H1 (cell line): ENCODE data around the gene POM121L2. TPM values are rescaled to one million over a fixed set of nuclear protein-coding genes. Genes with fewer than 3 reads are reported as not detected.

Experiments
- CTCF ChIA-PET: fragments of 300-600 bp; sonication (Branson Sonifier 250); formaldehyde crosslinking; loops from one replicate; lab custom pipeline; 2021; ENCODE audit not compliant: partially characterized antibody; lab: Charles Lee
- POLR2A ChIA-PET: fragments of 300-600 bp; sonication (Branson Sonifier 250); formaldehyde crosslinking; loops from one replicate; lab custom pipeline; 2021; ENCODE audit warnings: inconsistent platforms; ENCODE audit not compliant: partially characterized antibody; lab: Charles Lee
- DNase-seq, 2 experiments: peaks; one replicate each; pipeline versions ENCODE4 v3.0.0 to v3.0.0-alpha.2; 2010 to 2022; ENCODE audit warnings: low spot score in 2 of 2, low read depth in 1 of 2, mixed read lengths in 1 of 2
- FAIRE-seq: peaks from 2 replicates; lab custom pipeline; 2011; peaks lifted over from hg19 to GRCh38; lab: Jason Lieb, UNC
- H2AFZ ChIP-seq: 2 replicates; pipeline ENCODE4 v1.8.1; 2012; ENCODE audit warnings: low read length, inconsistent platforms
- H2AK5ac ChIP-seq: 2 replicates; pipeline ENCODE4 v1.6.1; 2013; ENCODE audit warnings: low read depth, low read length
- H2BK120ac ChIP-seq: replicated peaks from 2 replicates; pipeline ENCODE3; 2013; ENCODE audit warnings: low read depth, low read length, inconsistent platforms
- H2BK12ac ChIP-seq: 2 replicates; pipeline ENCODE4 v1.6.1; 2013; ENCODE audit warnings: low read depth, low read length
- H2BK15ac ChIP-seq: 2 replicates; pipeline ENCODE4 v1.6.1; 2013; ENCODE audit warnings: low read length
- H2BK20ac ChIP-seq: 2 replicates; pipeline ENCODE4 v1.6.1; 2013; ENCODE audit warnings: low read length
- H2BK5ac ChIP-seq: 2 replicates; pipeline ENCODE4 v1.6.1; 2013; ENCODE audit warnings: low read depth, low read length
- H3K14ac ChIP-seq: 2 replicates; pipeline ENCODE4 v1.6.1; 2013; ENCODE audit warnings: inconsistent platforms; ENCODE audit not compliant: insufficient read length
- H3K18ac ChIP-seq: 2 replicates; pipeline ENCODE4 v1.6.1; 2013; ENCODE audit warnings: low read length; ENCODE audit errors: extremely low read depth
- H3K23ac ChIP-seq: 2 replicates; pipeline ENCODE4 v1.6.1; 2013; ENCODE audit warnings: inconsistent platforms; ENCODE audit not compliant: insufficient read length
- H3K23me2 ChIP-seq: 2 replicates; pipeline ENCODE4 v1.6.1; 2013; ENCODE audit warnings: low read depth, low read length
- H3K27ac ChIP-seq: 2 replicates; pipeline ENCODE4 v1.6.1; 2011; ENCODE audit warnings: low read depth, low read length, inconsistent platforms
- H3K27me3 ChIP-seq, 4 experiments: replicated peaks in 1 of 4; 1 replicate in 1 of 4; 2 replicates in 3 of 4; pipeline versions ENCODE4 v1.6.1 to v1.8.1; 2011 to 2013; ENCODE audit warnings: low read length in 3 of 4, mild to moderate bottlenecking in 3 of 4, inconsistent platforms in 2 of 4, mixed read lengths in 2 of 4, moderate library complexity in 1 of 4; ENCODE audit not compliant: control insufficient read depth in 3 of 4, insufficient read depth in 3 of 4; ENCODE audit errors: extremely low read depth in 1 of 4
- H3K36me3 ChIP-seq, 4 experiments: 2 replicates each; pipeline versions ENCODE4 v1.6.1 to v1.8.1; 2011 to 2013; ENCODE audit warnings: mild to moderate bottlenecking in 4 of 4, low read length in 3 of 4, moderate library complexity in 2 of 4, control low read depth in 1 of 4, inconsistent platforms in 1 of 4; ENCODE audit not compliant: insufficient read depth in 4 of 4, control insufficient read depth in 2 of 4
- H3K4ac ChIP-seq: replicated peaks from 2 replicates; pipeline ENCODE3; 2013; ENCODE audit warnings: low read length, low read depth, mixed read lengths, inconsistent platforms; ENCODE audit not compliant: insufficient read length
- H3K4me1 ChIP-seq, 4 experiments: replicated peaks in 1 of 4; 1 replicate in 1 of 4; 2 replicates in 3 of 4; pipeline versions ENCODE4 v1.6.1 to v1.8.1; 2011 to 2013; ENCODE audit warnings: low read length in 3 of 4, inconsistent platforms in 2 of 4, mixed read lengths in 1 of 4; ENCODE audit not compliant: insufficient read depth in 4 of 4, control insufficient read depth in 3 of 4
- H3K4me2 ChIP-seq, 2 experiments: 2 replicates each; pipeline versions ENCODE4 v1.6.1 to v1.8.1; 2011 to 2013; ENCODE audit warnings: low read depth in 2 of 2, low read length in 2 of 2, control low read depth in 1 of 2, inconsistent platforms in 1 of 2, mild to moderate bottlenecking in 1 of 2; ENCODE audit not compliant: insufficient read depth in 1 of 2
- H3K4me3 ChIP-seq, 4 experiments: fragments of 200-600, 300-600 bp in 1 of 4; sonication (generic), shearing (Covaris generic), sonication (Bioruptor Twin) in 1 of 4; 2 replicates each; pipeline versions ENCODE4 v1.5.1 to v1.8.1; 2011 to 2016; ENCODE audit warnings: low read length in 4 of 4, low read depth in 3 of 4, control low read depth in 2 of 4, inconsistent platforms in 2 of 4, mild to moderate bottlenecking in 2 of 4, mixed read lengths in 1 of 4, moderate library complexity in 1 of 4; ENCODE audit not compliant: insufficient read depth in 2 of 4; ENCODE audit errors: extremely low read depth in 1 of 4
- H3K56ac ChIP-seq: replicated peaks from 2 replicates; pipeline ENCODE3; 2013; ENCODE audit warnings: low read depth, mild to moderate bottlenecking, mixed read lengths, low read length, inconsistent platforms; ENCODE audit not compliant: insufficient read length
- H3K79me1 ChIP-seq: 2 replicates; pipeline ENCODE4 v1.6.1; 2013; ENCODE audit warnings: low read depth, low read length, control low read depth
- H3K79me2 ChIP-seq, 2 experiments: 2 replicates each; pipeline versions ENCODE4 v1.6.1 to v1.8.1; 2012 to 2013; ENCODE audit warnings: low read length in 2 of 2, mild to moderate bottlenecking in 2 of 2, inconsistent platforms in 1 of 2; ENCODE audit not compliant: insufficient read depth in 2 of 2, control insufficient read depth in 1 of 2
- H3K9ac ChIP-seq, 4 experiments: replicated peaks in 1 of 4; 1 replicate in 1 of 4; 2 replicates in 3 of 4; pipeline versions ENCODE4 v1.6.1 to v1.8.1; 2011 to 2013; ENCODE audit warnings: low read depth in 3 of 4, low read length in 3 of 4, control low read depth in 2 of 4, mild to moderate bottlenecking in 2 of 4, moderate library complexity in 2 of 4, inconsistent platforms in 1 of 4; ENCODE audit errors: extremely low read depth in 1 of 4
- H3K9me3 ChIP-seq, 2 experiments: 2 replicates each; pipeline versions ENCODE4 v1.6.1 to v1.8.1; 2012 to 2013; ENCODE audit warnings: mild to moderate bottlenecking in 2 of 2, moderate library complexity in 2 of 2, control low read depth in 1 of 2, inconsistent platforms in 1 of 2, low read depth in 1 of 2, low read length in 1 of 2, mixed read lengths in 1 of 2; ENCODE audit not compliant: insufficient read depth in 2 of 2
- H4K20me1 ChIP-seq, 2 experiments: replicated peaks in 1 of 2; 2 replicates each; pipeline versions ENCODE3 to v1.8.1; 2011 to 2013; ENCODE audit warnings: inconsistent platforms in 2 of 2, low read length in 2 of 2, mild to moderate bottlenecking in 1 of 2; ENCODE audit not compliant: insufficient read depth in 2 of 2, control insufficient read depth in 1 of 2
- H4K5ac ChIP-seq: 2 replicates; pipeline ENCODE4 v1.6.1; 2013; ENCODE audit warnings: low read length, low read depth, mixed read lengths, inconsistent platforms; ENCODE audit not compliant: insufficient read length
- H4K8ac ChIP-seq: 2 replicates; pipeline ENCODE4 v1.8.0; 2013; ENCODE audit warnings: mild to moderate bottlenecking, moderate library complexity, low read length, inconsistent platforms; ENCODE audit not compliant: insufficient read depth; ENCODE audit errors: extremely low read depth
- H4K91ac ChIP-seq: replicated peaks from 2 replicates; pipeline ENCODE3; 2013; ENCODE audit warnings: low read length, mixed read lengths, inconsistent platforms; ENCODE audit not compliant: insufficient read length
- ATF3 ChIP-seq: IDR thresholded peaks from 2 replicates; pipeline ENCODE4 v1.6.1; 2011; ENCODE audit warnings: low read depth, mild to moderate bottlenecking, low read length; ENCODE audit not compliant: insufficient read depth
- CHD1 ChIP-seq: IDR thresholded peaks from 2 replicates; pipeline ENCODE4 v1.6.1; 2012; ENCODE audit warnings: low read depth, low read length, improper control_type of control experiment
- KDM4A ChIP-seq: IDR thresholded peaks from one replicate; pipeline ENCODE4 v1.7.1; 2012; ENCODE audit warnings: low read depth, mild to moderate bottlenecking, moderate library complexity, low read length, inconsistent platforms; ENCODE audit not compliant: severe bottlenecking
- RBBP5 ChIP-seq: IDR thresholded peaks from 2 replicates; pipeline ENCODE4 v1.7.1; 2012; ENCODE audit warnings: low read depth, mild to moderate bottlenecking, inconsistent platforms, low read length, moderate library complexity, borderline replicate concordance
- SAP30 ChIP-seq: fragments of 300-600 bp; sonication (generic); IDR thresholded peaks from 2 replicates; pipeline ENCODE4 v1.7.1; 2012; ENCODE audit warnings: low read length, moderate library complexity, mild to moderate bottlenecking, inconsistent platforms; ENCODE audit not compliant: insufficient read depth, insufficient replicate concordance
- SUZ12 ChIP-seq: fragments of 200-600 bp; sonication (generic); IDR thresholded peaks from 2 replicates; pipeline ENCODE4 v1.6.1; 2012; ENCODE audit warnings: mild to moderate bottlenecking, inconsistent platforms, low read length, moderate library complexity, mixed read lengths
- USF2 ChIP-seq: IDR thresholded peaks from 2 replicates; pipeline ENCODE4 v1.6.1; 2011; ENCODE audit warnings: low read length, improper control_type of control experiment
- ZNF274 ChIP-seq: IDR thresholded peaks from 2 replicates; pipeline ENCODE4 v1.7.0; 2012; ENCODE audit warnings: low read length, borderline replicate concordance; ENCODE audit errors: extremely low read depth
- WGBS, 2 experiments: shearing (Covaris generic) in 1 of 2; methylation state at CpG; one replicate each; pipeline versions ENCODE4 v1.1.6 to v1.1.7; 2013 to 2015; ENCODE audit warnings: low lambda C conversion rate in 2 of 2, mixed read lengths in 2 of 2, inconsistent platforms in 1 of 2, low coverage in 1 of 2, missing lambda C conversion rate in 1 of 2; ENCODE audit not compliant: insufficient replicate concordance in 2 of 2, insufficient coverage in 1 of 2, insufficient read length in 1 of 2; ENCODE audit errors: extremely low coverage in 1 of 2, missing lambda C conversion rate in 1 of 2; 5-methylcytosine and 5-hydroxymethylcytosine counted together
- polyA plus RNA-seq, 7 experiments: library from polyadenylated mRNA; depleted of rRNA in 3 of 7; stranded (reverse) in 5 of 7; unstranded in 2 of 7; fragments of >200 nt in 5 of 7; fragments of 200-250 nt in 2 of 7; gene quantifications; 1 replicate in 5 of 7; 2 replicates in 1 of 7; 4 replicates in 1 of 7; pipeline versions ENCODE4 v1.2.1 to v1.2.3, GENCODE V29; 2011 to 2013; ENCODE audit warnings: missing spikeins in 2 of 7, mixed read lengths in 2 of 7
- total RNA-seq: library from RNA; stranded (reverse); fragmentation: NEBNext Ultra II Directional; extraction: Animal tissue kit (Norgen Biotek cat#: 25700); gene quantifications from 2 replicates; pipeline ENCODE4 v1.2.1, GENCODE V29; 2021
- TF ChIP-seq, protein P1 (sequence below): IDR thresholded peaks from 2 replicates; pipeline ENCODE4 v1.6.1; 2012; ENCODE audit warnings: low read length, inconsistent platforms

POM121L2 gene
- total and polyA plus RNA-seq, 2 of the 8 experiments (the other 6 are each of a cell fraction or from before 2014, with no cell fraction given), result 0.05 to 0.09 TPM

- Histone ChIP-seq H4K20me1 (peaks cover 0 to 1% of the 10 kb centered on the region in 2 experiments), H3K4me3 (no peak overlapping the region), H3K79me2 (no peaks in the 10 kb centered on the region), H3K27me3 (peaks cover 13 to 36% (median 31%) of the 10 kb centered on the region in 4 experiments), H3K27ac (no peak overlapping the region), H2BK15ac (no peak overlapping the region), H3K9me3 (no peaks in the 10 kb centered on the region), H3K4me2 (no peak overlapping the region), H2BK120ac (no peak overlapping the region), H3K18ac (no peak overlapping the region), H3K56ac (no peak overlapping the region), H3K9ac (no peak overlapping the region), H3K79me1 (no peaks in the 10 kb centered on the region), H2AFZ (no peak overlapping the region), H2BK20ac (no peak overlapping the region), H4K8ac (no peak overlapping the region), H3K4me1 (peaks cover 0 to 6% (median 2%) of the 10 kb centered on the region in 4 experiments; a peak in 3 of 7 replicates), H3K36me3 (no peaks in the 10 kb centered on the region), H3K23me2 (peaks cover 8% of the 10 kb centered on the region), H2AK5ac (no peak overlapping the region), H3K23ac (no peak overlapping the region), H2BK12ac (no peak overlapping the region), H3K4ac (no peak overlapping the region), H4K91ac (no peak overlapping the region), H4K5ac (no peak overlapping the region), H3K14ac (no peak overlapping the region), H2BK5ac (no peak overlapping the region)
- WGBS, 2 experiments, result 89% methylated on average over 2 of the region's 2 CpGs; no CpG with 5 or more reads in 1 of the 2 experiments
- POLR2A ChIA-PET, result no interaction called here
- DNase-seq (no peak), FAIRE-seq (no peak)
- CTCF ChIA-PET, result interaction anchor here (0.7 to 3.1 kb wide), 6 partner anchors 9 to 204 kb away, joined by 3 to 13 read pairs (median 4); no protein-coding TSS in a partner anchor
- TF ChIP-seq USF2, result no peak
- TF ChIP-seq, protein P1, sequence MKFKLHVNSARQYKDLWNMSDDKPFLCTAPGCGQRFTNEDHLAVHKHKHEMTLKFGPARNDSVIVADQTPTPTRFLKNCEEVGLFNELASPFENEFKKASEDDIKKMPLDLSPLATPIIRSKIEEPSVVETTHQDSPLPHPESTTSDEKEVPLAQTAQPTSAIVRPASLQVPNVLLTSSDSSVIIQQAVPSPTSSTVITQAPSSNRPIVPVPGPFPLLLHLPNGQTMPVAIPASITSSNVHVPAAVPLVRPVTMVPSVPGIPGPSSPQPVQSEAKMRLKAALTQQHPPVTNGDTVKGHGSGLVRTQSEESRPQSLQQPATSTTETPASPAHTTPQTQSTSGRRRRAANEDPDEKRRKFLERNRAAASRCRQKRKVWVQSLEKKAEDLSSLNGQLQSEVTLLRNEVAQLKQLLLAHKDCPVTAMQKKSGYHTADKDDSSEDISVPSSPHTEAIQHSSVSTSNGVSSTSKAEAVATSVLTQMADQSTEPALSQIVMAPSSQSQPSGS, result no peak
- TF ChIP-seq RBBP5, result no peak
- no peak for TF ChIP-seq ATF3
- no peak for TF ChIP-seq CHD1
- no peak for TF ChIP-seq ZNF274
- TF ChIP-seq KDM4A, result no peak
- TF ChIP-seq SUZ12, result no peak
- no peak for TF ChIP-seq SAP30
These were observed 2.0 kb upstream of the POM121L2 start for GRCh38 chr6:27314046-27314445.
